NCI-H526 treated with DMSO at 0.1 percent for 48 hours (cell line): ENCODE data around the gene TGFBR3.

Source experiments
- DNase-seq: peaks from one replicate; lab custom pipeline; 2025; lab: John Stamatoyannopoulos, UW

The TGFBR3 gene

DNA sequence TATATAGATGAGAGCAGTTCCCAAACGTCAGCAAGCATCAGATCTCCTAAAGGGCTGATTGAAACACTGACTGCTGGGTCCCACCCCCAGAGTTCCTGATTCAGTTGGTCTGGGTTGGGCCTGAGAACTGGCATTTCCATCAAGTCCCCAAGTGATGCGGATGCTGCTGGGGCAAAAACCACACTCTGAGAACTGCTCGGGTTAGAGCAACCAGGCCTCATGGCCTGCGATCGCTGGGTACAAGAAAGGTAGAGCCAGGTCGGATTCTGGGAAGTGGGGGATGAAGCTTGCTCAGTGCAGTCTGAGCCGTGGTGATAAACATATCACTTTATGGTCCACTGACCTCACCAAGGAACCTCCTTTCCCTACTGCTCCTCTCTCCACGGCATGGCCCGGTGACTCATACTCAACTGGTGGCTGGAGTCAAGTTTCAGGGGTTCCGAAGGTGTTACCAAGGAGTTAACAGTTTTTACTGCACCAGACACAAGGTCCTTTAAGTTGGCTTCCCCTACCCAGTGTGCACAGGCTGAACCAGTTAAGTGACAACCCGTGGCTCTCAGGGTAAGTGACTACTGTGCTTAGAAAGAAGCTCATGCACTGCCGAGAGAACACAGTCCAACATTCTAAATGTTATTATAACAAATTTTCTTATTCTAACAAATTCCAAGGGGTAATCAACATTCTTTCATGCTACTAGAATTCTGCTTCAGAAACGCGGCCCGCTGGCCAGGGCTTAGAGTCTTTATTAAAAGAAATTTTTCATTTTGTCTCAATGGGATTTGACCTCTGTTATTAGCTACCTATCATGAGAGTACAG is 153.5 kb downstream of the TGFBR3 start:
- DNase-seq = peak; percentile 12

DNA sequence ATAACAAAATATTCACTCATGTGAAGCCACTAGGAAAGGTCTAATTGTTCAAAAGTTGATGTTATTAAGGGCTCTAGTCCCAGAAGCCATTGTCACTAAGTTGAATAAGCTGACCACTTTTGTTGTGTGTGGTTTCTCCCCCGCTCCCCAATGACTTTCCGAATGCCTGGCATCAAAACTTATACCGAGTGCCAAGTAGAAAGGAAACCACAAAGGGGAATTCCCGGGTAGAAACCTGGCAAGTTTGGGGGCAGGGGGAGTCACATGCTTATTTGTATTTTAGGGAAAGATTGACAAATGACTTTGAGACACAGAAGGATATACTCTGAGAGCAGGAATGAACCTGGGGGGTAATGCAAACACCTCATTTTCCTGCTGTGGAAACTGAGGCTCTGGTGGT is 154.1 kb downstream of the TGFBR3 start:
- no peak for DNase-seq

DNA sequence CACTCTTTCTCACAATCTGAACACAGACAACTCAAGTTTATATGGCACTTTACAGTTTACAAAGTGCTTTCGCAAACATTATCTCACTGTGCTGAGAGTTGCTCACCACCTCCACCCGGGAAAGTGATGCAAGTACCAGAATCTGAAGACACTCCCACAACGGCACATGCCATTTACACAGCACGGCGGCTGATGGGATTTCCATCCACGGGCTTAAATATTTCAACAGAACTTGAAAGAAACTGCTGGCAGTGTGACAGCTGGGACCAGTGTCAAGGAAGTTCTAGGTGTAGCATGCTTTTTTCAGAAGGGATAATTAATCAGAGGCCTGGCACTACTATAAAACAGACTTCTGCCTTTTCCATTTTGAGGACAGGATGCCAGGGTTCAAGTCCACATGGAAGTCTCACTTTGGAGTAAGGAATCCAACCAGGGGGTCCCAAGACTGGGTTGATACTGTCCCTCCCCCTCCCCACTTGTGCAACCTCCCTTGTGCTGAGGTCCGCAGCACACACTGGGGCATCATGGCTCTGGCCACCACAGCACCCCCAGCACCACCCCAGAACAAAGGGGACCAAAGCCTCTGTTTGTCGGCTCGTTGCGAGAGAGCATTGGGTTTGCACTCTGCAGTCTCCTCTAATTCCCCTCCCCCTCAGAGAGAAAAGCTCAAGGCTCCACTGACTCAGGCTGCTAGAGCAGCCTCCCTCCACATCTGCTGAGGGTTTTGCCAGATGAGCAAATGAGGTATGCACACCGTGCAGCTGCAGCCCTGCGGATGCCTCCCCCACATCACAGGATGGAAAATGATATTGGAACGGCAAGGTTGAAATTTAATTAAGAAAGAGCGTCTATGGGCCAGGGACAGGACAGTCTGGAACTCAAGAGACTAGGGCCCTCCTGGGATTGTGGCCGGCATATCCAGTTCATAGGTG is 154.9 kb downstream of the TGFBR3 start:
- DNase-seq = no peak

DNA sequence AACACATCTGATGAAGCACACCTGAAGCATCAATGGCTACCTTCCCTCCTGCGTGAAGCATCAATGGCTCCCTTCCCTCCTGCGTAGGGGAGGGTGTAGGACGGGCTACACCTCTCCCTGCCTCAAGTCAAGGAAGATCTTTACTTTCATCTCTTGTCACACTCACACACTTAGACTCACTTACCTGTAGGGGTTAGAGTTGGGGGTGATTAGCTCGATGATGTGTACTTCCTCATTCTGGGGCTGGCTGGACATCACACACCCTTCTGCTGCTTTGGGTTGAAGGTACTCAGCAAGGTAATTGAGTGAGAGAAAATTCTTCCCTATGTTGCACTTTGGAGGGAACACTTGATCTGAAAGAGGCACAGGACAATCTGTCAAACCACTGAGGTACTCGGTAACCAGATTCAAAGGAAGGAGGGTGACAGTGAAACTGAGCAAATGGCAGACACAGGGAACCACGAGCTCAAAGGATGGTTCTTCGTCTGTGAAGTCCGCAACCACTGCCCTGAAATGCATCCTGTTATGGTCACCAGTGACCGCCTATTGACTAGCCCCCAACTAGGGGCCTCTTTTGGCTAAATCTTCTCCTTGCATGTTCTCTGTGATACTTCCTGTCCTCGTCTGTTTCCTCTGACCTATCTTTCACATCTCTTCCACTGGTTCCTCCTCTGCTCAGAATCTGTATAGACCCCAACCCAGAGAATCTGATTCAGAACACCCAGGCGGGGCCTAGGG is 156.2 kb downstream of the TGFBR3 start:
- no peak for DNase-seq

DNA sequence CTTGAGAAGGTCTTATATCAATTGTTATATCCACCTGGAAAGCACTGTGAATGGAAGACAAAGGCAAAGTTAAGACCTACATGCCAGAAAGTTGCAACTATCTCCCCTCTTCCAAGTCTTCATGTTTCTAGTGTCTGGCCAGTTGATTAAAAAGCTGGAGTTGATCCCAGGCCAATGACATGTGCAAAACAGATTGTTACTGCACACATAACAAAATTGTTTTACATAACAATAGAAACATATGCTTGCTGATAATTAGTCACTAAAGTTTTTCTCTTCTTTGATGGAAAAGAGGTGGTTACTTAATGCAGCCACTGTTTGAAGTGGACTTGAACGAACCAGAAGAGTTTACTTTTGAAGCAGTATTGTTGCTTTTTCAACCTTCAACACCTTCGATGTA is 158.2 kb downstream of the TGFBR3 start:
- no peak for DNase-seq

DNA sequence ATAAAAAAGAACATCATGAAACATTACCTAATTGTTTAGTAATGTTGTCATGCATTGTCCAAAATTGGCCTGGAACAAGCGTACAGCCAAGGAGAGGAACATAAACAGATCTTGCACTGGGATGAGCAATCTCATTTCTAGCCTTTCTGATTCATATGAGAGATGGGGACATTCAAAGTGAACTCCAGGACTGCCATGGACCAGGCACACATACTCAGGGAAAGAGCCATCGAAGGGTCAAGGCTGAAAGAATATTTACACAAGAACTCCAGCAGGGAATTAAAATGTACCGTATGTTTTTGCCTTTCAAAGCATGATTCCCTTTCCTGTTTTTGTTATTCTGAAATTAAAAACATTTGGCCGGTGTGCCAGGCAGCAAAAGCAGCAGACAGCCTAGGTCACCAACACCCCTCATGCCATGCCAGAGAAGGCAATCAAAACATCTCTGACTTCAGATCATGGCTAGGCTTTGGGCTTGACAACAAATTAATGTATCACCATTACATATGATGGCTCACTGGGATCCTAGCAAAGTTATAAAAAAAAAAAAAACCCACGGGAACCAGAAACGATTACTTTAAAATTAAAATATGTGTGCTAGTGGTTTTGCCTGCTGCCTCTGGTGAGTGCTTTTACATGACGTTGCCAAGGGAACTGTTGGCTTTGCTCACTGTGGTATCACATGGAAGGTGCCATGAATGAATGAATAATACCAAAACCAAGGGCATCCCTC is 159.8 kb downstream of the TGFBR3 start:
- DNase-seq = no peak

DNA sequence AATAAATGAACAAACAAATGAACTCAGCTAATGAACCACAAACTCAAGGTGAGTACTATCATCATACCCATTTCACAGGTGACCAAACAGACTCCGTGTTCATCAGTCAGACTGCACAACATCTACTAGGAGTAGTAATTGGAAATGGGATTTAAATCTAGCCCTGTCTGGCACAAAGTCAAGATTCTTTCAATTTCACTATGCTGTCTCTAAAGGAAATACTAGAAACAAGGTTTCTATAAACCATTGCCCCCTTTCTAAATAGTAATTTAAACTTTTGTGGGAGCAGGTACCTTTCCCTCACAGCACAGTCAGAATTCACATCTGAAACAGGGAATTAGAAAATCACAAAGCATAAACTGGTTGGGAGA is 160.3 kb downstream of the TGFBR3 start:
- no peak for DNase-seq

DNA sequence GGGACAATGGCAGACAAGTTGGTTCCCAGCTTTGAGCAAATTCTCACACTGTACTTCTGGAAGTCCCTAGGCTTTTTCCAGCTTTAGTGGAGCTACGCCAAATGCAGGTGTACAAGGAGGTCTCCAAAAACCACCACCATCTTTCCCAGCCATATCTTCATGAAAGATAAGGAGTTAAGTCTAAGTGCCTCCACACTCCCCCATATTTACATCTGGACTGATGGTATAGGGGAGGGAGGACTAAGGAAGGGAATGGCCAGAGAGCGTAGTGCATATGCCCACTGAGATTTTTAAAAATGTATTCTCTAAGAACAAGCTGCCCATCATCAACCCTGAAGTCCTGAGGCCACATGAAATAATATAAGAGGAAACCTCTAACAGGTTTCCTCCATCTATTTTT is 161.3 kb downstream of the TGFBR3 start:
- DNase-seq = no peak

DNA sequence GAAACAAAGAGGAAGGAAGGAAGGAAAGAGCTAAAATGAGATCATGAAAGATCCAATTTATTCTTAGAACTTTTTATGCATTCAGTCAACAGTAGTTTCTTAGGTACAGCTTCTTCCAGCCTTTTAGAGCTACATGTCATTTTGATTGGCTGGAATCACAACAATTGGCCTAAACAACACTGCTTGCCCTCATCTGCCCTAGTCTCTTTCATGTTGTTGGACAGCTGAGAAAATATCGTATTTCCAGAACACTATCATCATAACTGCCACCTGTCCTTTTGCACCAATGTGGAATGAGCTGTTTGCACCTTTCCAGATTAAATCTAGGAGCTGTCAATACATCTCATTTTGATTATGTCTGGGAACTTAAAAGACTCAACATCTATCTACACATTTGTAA is 161.7 kb downstream of the TGFBR3 start:
- no peak for DNase-seq

DNA sequence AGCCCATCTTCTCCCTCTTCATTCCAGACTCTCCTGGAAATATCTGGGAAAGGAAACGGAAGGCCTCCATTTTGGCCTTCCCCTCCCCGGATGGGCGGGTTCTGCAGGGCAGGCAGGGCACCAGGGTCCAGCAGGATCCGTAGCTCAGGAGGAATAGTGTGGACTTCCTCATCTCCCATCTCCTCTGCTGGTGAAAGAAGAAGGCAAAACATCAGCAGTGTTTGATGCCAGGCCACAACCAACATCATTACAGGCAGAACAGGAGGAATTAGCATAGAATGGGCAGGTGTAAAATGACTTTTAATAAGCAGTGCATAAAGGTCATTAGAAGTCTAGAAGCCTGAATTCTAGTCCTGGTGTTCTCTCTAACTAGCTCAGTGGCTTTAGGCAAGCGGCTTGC is 165.9 kb downstream of the TGFBR3 start:
- DNase-seq = no peak

DNA sequence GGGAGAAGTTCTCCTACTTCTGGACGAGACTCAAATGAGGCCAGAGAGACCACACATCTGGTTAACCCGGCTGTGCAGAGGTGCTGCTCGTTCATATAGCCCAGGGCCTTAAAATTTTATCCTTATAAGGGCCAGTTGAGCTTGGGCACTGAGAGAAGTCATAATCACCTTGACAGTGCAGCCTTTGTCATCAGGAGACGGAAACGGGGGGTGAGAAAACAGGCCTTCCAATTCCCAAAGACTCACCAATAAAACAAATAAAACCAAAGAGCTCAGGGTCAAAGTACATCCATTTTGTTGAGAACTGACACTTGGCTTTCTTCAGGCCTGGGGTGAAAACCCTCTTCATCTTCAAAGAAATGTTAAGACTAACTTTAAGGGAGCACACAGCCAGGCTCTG is 167.1 kb downstream of the TGFBR3 start:
- no peak for DNase-seq

DNA sequence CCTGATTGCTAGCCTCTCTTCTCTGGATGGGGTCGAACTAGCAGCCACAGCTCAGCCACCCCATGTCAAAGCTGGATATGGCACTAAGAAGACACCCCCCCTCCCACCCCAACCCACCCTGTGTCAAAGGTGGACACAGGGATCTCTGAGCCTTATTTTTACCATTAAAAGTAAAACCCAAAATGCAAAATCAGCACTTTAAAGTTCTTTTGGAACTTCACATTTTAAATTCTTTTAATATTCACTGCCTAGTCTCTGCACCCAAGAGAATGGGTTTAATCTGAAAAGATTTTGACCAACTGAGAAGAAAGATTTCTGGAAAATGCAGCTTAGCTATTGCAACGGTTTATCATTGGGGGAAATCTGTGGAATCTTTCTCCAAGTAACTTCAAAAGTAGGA is 167.6 kb downstream of the TGFBR3 start:
- DNase-seq = no peak

DNA sequence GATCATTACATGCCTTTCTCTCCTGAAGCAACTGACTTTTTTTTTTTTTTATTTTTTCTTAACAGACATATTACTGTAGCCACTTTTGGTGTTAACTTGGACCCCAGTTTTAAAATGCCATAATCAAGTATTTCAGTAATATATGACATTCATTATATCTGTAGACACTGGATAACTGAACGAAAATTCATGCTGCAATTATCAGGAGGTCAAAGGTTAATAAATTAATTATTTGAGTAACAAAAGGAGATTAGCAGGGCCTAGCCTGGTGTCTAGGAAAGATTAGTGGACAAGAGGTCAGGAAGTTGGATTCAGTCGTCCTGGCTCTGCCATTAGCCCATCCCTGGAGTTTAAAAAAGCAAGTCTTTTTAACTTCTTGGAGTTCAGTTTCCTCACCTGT is 168.1 kb downstream of the TGFBR3 start:
- DNase-seq = no peak

DNA sequence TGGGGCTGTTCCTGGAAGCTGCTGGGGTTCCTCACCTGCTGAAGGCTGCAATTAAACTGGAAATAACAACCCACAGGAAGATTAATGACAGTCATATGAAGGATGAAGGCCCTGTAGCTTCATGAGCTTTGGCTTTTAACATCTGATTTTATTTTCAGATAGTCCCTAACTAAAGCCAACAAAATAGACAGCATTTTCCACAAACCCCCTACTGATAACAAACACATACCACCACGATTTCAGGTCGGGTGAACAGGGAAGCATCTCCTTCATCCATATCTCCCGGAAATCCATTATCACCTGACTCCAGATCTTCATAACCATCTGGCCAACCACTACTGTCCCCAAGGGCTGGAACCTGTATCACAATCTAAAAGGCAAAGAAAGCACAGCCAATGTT is 169.6 kb downstream of the TGFBR3 start:
- DNase-seq = no peak

DNA sequence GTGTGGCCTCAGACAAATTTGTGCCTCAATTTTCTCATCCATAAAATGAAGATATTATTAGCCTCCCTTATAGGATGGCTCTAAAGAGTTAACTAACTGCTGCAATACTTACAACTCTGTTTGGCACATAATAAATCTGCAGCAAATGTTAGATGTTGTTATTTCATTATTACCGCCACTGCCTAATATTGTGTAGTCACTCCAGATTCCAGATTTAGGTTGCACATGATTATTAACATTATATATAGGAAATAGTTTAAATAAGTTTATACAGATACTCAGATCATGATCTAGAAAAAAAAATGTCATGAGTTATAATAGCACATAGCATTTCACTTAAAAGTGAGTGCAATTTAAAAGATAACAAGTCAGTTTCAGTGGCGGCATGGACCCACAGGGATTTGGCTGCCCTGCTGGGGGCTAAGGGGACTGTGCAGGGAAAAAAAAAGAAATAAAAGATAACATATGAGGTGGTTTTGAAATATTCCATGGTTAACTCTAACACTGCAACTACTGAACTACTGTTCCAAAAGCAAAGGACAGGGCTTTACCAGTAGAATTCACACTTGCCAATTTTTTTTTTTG is 170.4 kb downstream of the TGFBR3 start:
- no peak for DNase-seq

DNA sequence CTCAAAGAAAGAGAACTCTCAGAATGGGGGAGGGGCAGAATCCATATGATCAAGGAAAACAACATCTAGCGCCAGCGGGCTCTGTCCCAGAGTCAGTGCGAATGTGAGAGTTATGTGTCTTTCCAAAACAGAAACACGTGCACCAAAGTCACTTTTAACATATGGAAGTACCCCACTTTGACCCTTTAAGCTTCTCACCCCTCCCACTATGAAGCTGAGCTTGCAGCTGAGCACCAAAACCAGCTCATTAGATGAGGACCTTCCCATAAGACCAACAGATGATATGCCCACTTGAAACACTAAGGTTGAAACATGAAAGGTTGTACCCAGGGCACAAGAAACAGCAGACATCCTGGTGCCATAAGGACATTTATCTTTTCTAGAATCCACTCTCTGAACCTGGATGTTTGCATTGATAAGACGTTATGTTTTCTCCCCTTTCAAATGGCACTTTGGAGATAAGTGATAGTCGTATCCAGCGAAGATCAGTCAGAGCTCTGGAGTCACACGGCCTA is 171.0 kb downstream of the TGFBR3 start:
- DNase-seq = no peak

DNA sequence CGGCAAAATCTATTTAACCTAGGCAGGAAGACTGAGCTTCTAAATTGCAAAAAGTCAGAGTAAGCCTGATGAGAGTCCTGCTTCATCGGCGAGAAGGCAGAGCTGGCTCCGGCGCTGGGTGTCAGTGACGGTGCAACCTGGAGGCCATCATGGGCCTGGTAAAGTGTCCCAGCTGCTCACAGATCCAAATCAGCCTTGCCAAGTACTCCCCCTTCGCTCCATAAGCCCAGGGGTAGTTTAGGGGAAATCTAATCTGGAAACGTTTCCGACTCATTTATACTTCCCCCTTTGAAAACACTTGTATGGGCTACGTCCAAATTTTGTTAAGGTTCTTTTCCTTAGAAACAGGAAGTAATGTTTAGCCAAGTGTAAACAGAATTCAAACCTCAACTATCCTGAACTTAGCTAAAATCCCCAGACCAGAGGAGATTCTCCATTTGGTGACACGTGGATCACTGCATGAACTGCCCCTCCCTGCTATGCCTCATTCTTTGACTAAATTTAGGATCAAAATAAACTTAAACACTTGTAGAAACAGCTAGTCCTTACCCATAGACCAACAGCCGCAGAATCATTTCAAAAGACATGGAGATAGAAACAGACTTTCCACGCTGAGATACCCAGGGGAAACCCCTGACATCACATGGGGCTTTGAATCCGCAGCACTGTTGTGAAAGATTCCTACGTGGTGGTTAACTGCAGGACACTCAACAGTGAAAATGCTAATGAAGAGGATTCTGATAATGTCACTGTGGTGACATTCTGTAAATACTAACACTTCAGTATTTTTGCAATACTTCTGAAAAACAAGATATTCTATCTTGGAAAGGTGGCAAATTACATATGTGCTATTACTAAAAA is 172.7 kb downstream of the TGFBR3 start:
- no peak for DNase-seq

DNA sequence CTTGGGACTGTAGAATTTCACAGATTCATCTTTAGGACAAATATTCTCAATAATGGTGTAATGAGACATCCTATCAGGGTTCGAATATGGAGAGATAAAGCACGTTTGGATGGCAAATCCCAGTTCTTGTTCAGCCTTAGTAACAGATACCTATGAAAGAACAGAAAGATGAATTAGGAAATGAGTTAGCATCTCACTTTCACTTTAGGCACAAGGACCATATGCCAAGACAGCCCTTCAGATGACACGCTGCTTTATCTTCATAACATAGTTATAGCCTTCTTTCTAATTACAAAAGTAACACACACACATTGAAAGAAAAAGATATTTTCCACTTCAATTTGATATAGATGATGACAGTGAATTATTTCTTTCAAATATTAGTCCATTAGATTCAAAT is 173.6 kb downstream of the TGFBR3 start:
- no peak for DNase-seq

DNA sequence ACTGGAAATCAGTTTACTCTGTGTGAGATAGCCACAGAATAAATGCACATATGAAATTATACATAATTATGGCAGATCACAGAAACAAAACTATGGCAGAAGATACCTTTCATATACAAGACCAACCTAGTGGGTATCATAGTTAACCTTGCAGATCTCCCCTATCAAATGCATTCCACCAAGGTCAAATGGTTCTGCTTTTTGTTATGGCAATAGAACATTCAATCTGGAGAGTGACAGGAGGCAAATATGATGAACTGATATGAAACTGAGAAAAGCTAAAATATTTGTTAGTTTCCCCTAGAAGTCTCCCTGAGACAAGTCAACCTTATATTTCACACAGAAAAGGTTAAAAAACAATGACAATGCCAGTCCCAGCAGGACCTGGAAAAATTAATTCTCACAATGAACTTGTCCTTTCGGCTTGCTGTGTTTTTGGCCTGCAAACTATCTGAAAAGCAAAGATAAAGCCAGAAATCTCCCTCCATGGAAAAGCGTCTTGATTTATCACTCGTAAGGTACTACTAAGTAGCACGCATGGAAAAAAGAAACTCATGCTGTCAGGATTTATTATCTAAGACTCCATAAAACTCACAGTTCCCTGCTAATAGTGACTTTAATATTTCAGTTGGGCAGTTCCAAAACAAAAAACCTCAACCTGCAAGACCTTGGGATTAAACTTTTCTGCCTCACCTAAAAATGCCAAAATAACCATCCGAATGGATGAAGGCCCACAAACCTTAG is 174.3 kb downstream of the TGFBR3 start:
- DNase-seq = no peak

DNA sequence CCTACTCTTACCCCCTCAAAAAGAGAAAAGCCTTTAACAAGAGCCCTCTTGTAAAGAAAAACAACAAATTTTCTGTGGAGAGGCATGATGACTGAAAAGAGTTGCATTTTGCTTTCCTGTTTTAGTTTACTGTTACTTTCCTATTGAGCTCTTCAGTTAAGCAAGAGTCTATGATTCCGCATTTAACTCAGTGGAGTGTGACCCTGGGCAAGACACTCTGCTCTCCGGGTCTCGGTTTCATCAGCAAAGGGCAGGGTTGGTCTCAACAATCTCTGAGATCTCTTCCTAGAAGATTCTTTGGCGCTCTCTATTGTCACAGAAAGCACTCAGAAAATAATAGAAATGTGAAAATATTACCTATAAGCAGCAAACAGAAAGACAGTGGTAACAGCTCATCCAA is 175.7 kb downstream of the TGFBR3 start:
- DNase-seq = no peak
